H1 (cell line): ENCODE measurements around the gene CERKL. TPM values are rescaled to one million over a fixed set of nuclear protein-coding genes. Genes with fewer than 3 reads are reported as not detected.

ENCODE experiments used
- RNF2 ChIP-seq: fragments of 200-900, 300-1000 bp; sonication (generic); IDR thresholded peaks from 2 replicates; pipeline ENCODE4 v1.7.1; 2016; ENCODE audit warnings: borderline replicate concordance, low read depth, mild to moderate bottlenecking, antibody characterized with exemption, low read length; ENCODE audit not compliant: poor library complexity, severe bottlenecking; ENCODE audit errors: missing control alignments
- polyA plus RNA-seq, 7 experiments: library from polyadenylated mRNA; depleted of rRNA in 3 of 7; stranded (reverse) in 5 of 7; unstranded in 2 of 7; fragments of >200 nt in 5 of 7; fragments of 200-250 nt in 2 of 7; gene quantifications; 1 replicate in 5 of 7; 2 replicates in 1 of 7; 4 replicates in 1 of 7; pipeline versions ENCODE4 v1.2.1 to v1.2.3, GENCODE V29; 2011 to 2013; ENCODE audit warnings: missing spikeins in 2 of 7, mixed read lengths in 2 of 7
- total RNA-seq: library from RNA; stranded (reverse); fragmentation: NEBNext Ultra II Directional; extraction: Animal tissue kit (Norgen Biotek cat#: 25700); gene quantifications from 2 replicates; pipeline ENCODE4 v1.2.1, GENCODE V29; 2021

The CERKL gene
- total and polyA plus RNA-seq, 2 of the 8 experiments (the other 6 are each of a cell fraction or from before 2014, with no cell fraction given), result 0.05 TPM; not detected in 1

DNA sequence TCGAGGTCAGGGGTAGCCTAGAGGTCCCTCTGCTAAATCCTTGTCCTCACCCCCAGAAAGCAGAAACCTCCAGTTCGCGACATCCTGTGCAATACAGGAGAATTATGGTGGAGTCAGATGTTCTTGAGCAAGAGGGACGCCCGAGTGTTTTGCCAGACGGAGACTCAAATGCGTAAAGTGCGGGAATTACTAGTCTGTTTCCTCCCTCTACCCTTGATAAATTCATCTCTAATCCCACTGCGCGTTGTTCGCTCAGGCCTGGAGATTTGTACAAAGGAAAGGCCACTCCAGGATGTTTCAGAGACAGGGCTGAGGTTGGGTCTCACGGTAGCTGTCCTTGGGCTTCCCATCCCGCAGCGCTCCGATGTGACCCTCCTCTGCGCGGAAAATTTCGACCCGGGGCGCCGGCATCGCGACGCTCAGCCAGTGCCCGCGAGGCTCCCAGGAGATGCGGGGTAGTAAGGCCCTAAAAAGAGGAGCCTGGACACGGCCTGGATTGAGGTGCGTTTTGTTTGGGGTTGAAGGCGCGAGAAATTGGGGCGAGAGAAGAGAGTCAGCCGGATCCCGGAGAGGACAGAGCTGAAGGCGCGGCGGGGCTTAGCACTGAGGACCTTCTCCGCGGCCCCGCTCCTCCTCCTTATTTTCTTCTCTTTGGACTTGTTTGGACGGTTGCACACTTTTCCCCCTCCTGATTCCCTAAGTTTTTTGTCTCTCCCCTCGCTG, 26.1 kb upstream of the CERKL start (continued):
- peak; percentile 88 for TF ChIP-seq RNF2
